Measurements from ENCODE around the gene SIK2. TPM values are rescaled to one million over a fixed set of nuclear protein-coding genes. Genes with fewer than 3 reads are reported as not detected.

Gene SIK2
- total RNA-seq, 1 donor from 2014 or later, result 43.0 TPM

DNA sequence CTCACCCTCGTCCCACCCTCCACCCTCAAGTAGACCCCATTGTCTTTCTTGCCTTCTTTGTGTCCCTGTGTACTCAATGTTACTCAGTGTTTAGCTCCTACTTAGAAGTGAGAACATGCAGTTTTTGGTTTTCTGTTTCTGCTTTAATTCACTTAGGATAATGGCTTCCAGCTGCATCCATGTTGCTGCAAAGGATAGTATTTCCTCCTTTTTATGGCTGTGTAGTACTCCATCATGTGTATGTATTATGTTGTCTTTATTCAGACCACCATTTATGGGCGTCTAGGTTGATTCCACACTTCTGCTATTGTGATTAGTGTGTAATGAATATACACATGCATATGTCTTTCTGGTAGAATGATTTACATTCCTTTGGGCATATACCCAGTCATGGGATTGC lies 73.6 kb downstream of the SIK2 start:
- H3K4me3 Mint-ChIP-seq (ENCODE audit: low read depth), result no peak overlapping the region
- H3K36me3 Mint-ChIP-seq (ENCODE audit: insufficient read depth), result peaks cover 34% of the 10 kb centered on the region
- no peak overlapping the region for H3K27ac Mint-ChIP-seq
- H3K9me3 Mint-ChIP-seq (ENCODE audit: low read depth), result no peaks in the 10 kb centered on the region
- TF ChIP-seq, protein P1, sequence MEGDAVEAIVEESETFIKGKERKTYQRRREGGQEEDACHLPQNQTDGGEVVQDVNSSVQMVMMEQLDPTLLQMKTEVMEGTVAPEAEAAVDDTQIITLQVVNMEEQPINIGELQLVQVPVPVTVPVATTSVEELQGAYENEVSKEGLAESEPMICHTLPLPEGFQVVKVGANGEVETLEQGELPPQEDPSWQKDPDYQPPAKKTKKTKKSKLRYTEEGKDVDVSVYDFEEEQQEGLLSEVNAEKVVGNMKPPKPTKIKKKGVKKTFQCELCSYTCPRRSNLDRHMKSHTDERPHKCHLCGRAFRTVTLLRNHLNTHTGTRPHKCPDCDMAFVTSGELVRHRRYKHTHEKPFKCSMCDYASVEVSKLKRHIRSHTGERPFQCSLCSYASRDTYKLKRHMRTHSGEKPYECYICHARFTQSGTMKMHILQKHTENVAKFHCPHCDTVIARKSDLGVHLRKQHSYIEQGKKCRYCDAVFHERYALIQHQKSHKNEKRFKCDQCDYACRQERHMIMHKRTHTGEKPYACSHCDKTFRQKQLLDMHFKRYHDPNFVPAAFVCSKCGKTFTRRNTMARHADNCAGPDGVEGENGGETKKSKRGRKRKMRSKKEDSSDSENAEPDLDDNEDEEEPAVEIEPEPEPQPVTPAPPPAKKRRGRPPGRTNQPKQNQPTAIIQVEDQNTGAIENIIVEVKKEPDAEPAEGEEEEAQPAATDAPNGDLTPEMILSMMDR (IDR thresholded peaks at IDR 0.05; ENCODE audit: unreplicated experiment), result no peak
- H3K27me3 Mint-ChIP-seq, result no peaks in the 10 kb centered on the region
- no peak for DNase-seq (ENCODE audit: low spot score, unreplicated experiment)
- H3K4me1 Mint-ChIP-seq (ENCODE audit: low read depth), result peaks cover 4% of the 10 kb centered on the region

DNA sequence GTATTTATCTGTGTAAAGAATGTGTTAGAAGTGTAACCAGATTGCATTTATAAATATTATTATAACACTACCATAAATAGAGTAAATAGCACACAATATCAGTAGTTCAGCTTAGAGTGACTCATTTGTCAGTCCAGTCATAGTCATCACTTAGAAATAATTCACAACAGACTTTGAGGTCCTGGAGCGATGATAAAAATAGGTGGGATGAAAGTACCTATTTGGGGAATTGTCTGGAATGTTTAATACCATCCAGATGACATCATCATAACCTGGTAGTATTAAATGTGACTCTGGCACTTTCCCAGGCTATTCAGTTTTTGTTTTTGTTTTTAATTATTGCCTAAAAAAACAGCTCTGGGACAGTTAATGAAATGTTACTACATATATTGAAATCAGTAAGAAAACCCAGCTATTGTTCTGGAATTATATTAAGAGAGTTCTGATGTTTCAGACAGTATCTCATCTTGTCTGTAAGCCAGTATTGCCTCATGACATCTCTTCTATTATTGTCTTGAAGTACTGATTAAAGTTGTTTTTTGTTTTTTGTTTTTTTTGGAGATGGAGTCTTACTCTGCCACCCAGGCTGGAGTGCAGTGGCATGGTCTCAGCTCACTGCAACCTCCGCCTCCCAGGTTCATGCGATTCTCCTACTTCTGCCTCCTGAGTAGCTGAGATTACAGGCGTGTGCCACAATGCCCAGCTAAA lies 74.8 kb downstream of the SIK2 start:
- DNase-seq (ENCODE audit: low spot score, unreplicated experiment), result no peak
- H3K27me3 Mint-ChIP-seq, result no peaks in the 10 kb centered on the region
- H3K27ac Mint-ChIP-seq, result no peak overlapping the region
- H3K9me3 Mint-ChIP-seq (ENCODE audit: low read depth), result no peaks in the 10 kb centered on the region
- H3K4me3 Mint-ChIP-seq (ENCODE audit: low read depth), result no peak overlapping the region
- TF ChIP-seq, protein P1 (IDR thresholded peaks at IDR 0.05; ENCODE audit: unreplicated experiment), result no peak
- peaks cover 5% of the 10 kb centered on the region for H3K4me1 Mint-ChIP-seq (ENCODE audit: low read depth)
- peaks cover 27% of the 10 kb centered on the region for H3K36me3 Mint-ChIP-seq (ENCODE audit: insufficient read depth)

DNA sequence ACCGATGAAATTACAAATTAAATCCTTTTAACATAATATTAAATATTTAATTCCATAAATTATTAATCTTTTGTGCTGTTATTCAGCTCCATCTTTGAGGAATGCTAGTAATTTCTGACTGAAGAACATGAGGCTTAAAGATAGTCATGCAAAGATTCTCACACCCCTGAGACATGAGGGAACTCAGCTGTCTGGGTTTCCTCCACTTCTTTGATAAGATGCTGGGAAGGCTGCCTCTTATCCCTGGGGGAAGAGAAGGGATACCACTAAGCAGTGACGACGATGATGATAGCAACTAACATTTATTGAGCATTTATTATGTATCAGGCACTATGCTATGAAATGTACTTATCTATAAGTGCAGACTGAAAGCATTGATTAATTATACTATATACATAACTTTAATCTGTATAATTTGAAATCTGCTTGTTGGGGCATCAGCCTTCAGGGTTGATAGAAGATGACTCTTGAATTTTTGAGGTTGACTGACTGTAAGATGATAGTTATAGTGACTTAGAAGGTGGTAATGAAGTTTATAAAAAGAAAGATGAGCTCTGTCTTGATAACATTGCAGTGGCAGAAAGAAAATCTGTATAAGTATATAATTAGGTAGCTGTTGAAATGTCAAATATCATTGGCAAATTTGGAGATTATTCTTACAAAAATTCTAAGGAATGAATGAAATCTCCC lies 78.4 kb downstream of the SIK2 start:
- H3K36me3 Mint-ChIP-seq (ENCODE audit: insufficient read depth), result peaks cover 13% of the 10 kb centered on the region
- peaks cover 9% of the 10 kb centered on the region for H3K4me1 Mint-ChIP-seq (ENCODE audit: low read depth)
- no peaks in the 10 kb centered on the region for H3K9me3 Mint-ChIP-seq (ENCODE audit: low read depth)
- DNase-seq (ENCODE audit: low spot score, unreplicated experiment), result no peak
- H3K4me3 Mint-ChIP-seq (ENCODE audit: low read depth), result no peak overlapping the region
- no peak overlapping the region for H3K27ac Mint-ChIP-seq
- no peaks in the 10 kb centered on the region for H3K27me3 Mint-ChIP-seq
- TF ChIP-seq, protein P1 (IDR thresholded peaks at IDR 0.05; ENCODE audit: unreplicated experiment), result no peak

DNA sequence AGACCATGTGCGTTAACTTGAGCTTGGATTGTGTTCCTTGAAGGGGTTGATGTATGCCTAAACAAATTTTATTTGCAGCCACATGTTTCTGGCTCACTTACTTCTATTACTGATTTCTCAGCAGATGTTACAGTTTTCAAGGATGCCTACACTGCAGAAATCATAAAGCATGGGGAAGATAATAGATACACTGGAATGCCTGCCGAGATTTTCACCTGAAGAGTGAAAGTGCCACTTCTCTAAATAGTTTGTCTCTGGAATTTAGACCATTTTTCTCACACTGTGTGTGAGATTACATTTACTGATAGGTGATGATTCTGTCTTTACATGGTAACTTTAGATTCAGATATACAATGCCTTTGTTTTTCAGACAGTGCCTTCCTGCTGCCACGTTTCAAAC lies 81.6 kb downstream of the SIK2 start:
- Mint-ChIP-seq H3K9me3 (ENCODE audit: low read depth) (no peaks in the 10 kb centered on the region), H3K36me3 (ENCODE audit: insufficient read depth) (peaks cover 16% of the 10 kb centered on the region), H3K4me3 (ENCODE audit: low read depth) (no peak overlapping the region), H3K27me3 (no peaks in the 10 kb centered on the region), H3K4me1 (ENCODE audit: low read depth) (peaks cover 17% of the 10 kb centered on the region), H3K27ac (no peak overlapping the region)
- TF ChIP-seq, protein P1 (IDR thresholded peaks at IDR 0.05; ENCODE audit: unreplicated experiment), result no peak
- no peak for DNase-seq (ENCODE audit: low spot score, unreplicated experiment)

DNA sequence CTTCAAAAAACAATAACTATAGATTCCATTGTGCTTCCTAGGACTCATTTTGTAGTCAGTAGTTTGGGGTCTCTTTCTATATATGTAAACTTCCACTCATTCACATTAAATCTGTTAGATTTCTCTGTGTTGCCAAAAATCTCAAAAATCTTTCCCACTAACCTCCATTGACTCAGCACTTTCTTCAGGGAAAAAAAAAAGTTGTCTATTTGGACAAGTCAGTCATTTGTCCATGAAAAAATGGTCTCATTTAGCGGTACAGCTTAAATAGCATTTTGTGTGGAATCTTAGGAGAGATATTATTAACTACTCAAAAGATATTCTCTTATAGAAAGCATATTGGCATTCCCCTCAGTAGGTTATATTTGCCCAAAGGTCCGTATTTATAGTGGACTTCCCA lies 82.0 kb downstream of the SIK2 start:
- Mint-ChIP-seq H3K4me3 (ENCODE audit: low read depth) (no peak overlapping the region), H3K9me3 (ENCODE audit: low read depth) (no peaks in the 10 kb centered on the region), H3K36me3 (ENCODE audit: insufficient read depth) (peaks cover 21% of the 10 kb centered on the region), H3K4me1 (ENCODE audit: low read depth) (peaks cover 21% of the 10 kb centered on the region), H3K27ac (no peak overlapping the region), H3K27me3 (no peaks in the 10 kb centered on the region)
- no peak for DNase-seq (ENCODE audit: low spot score, unreplicated experiment)
- TF ChIP-seq, protein P1 (IDR thresholded peaks at IDR 0.05; ENCODE audit: unreplicated experiment), result no peak

All from progenitor cell of endocrine pancreas (in vitro differentiated cells).